NB4 (cell line): Measurements from ENCODE around the gene SLC16A13.

ENCODE experiments used
- DNase-seq: peaks from one replicate; pipeline ENCODE4 v3.0.0; 2010; ENCODE audit warnings: low read depth
- H3K4me3 ChIP-seq: one replicate; pipeline ENCODE4 v1.5.1; 2011; ENCODE audit warnings: mild to moderate bottlenecking, low read depth, low read length, moderate library complexity
- CTCF ChIP-seq: IDR thresholded peaks from one replicate; pipeline ENCODE4 v1.5.1; 2012; ENCODE audit warnings: low read depth, low read length
- MYC ChIP-seq: IDR thresholded peaks from 2 replicates; pipeline ENCODE4 v1.6.1; 2011; ENCODE audit warnings: low read depth, low read length
- POLR2A ChIP-seq: IDR thresholded peaks from 2 replicates; pipeline ENCODE4 v1.6.1; 2011; ENCODE audit warnings: mild to moderate bottlenecking; ENCODE audit not compliant: insufficient read length; ENCODE audit errors: extremely low read depth
- TF ChIP-seq, protein P1 (sequence below): IDR thresholded peaks from 2 replicates; pipeline ENCODE4 v1.6.1; 2011; ENCODE audit warnings: low read depth, low read length

SLC16A13 gene

DNA sequence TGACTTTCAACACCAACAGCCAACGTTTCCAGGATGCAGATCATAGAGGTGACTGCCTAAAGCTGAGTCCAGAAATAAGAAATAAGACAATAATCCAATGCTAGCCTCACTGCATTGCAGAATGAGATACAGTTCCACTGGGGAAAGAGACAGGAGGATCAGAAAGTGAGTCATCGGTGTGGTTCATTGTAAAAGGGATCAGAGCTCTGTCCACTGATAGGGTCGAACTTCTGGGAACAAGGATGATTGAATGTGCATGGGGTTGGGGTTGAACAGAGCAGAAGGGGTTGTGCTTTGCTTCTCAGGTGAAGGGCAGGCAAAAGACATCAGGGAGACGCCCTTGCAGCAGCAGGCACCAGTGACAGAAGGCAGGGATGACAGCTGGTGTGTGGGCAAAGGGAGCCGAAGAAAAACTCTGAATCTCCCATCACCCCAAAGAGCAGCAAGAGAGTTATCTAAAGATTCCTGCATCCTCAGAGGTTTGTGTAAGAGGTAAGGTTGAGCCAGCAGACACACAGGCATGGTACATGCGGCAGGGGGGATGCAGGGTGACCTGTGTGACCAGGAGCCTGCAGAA is 27.8 kb downstream of the SLC16A13 start:
- TF ChIP-seq CTCF (no peak), POLR2A (no peak), MYC (no peak)
- TF ChIP-seq, protein P1, sequence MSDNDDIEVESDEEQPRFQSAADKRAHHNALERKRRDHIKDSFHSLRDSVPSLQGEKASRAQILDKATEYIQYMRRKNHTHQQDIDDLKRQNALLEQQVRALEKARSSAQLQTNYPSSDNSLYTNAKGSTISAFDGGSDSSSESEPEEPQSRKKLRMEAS = no peak
- no peak for DNase-seq

GRCh38 chr17:7064261-7064660 is 28.4 kb downstream of the SLC16A13 start:
- H3K4me3 ChIP-seq = no peak overlapping the region
- no peak for DNase-seq
- TF ChIP-seq, protein P1 = no peak
- TF ChIP-seq MYC = no peak
- no peak for TF ChIP-seq CTCF
- TF ChIP-seq POLR2A = no peak

More for the DNA sequence above, 27.8 kb downstream of the SLC16A13 start:
- H3K4me3 ChIP-seq = no peak overlapping the region

- TF ChIP-seq MYC (no peak), POLR2A (no peak), CTCF (no peak)
- TF ChIP-seq, protein P1 = no peak
- H3K4me3 ChIP-seq = no peak overlapping the region
- DNase-seq = no peak
Measured at GRCh38 chr17:7067198-7067597, 31.4 kb downstream of the SLC16A13 start.

- no peak for DNase-seq
- TF ChIP-seq POLR2A (no peak), CTCF (no peak), MYC (no peak)
- TF ChIP-seq, protein P1 = no peak
- H3K4me3 ChIP-seq = no peak overlapping the region
Measured at GRCh38 chr17:7068268-7068667, 32.5 kb downstream of the SLC16A13 start.

DNA sequence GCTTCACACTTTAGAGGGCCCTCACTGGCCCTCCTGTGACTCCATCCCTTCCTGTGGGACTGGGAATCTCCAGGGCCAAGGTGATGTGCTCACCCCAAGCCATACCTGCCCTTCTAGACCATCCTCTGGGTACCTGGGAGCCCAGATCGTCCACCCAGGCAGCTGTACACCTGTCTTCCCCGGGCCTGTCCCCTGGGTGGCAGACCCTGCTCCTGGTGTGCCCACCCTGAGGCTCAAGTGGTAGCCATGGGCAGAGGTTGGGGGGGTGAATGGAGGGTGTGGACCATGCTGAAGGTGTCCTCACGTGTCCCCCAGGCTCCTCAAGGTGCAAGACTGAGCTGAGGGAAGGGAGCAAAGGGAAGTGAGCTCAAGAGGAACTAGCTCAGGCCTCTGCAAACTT is 34.9 kb downstream of the SLC16A13 start:
- no peak overlapping the region for H3K4me3 ChIP-seq
- TF ChIP-seq, protein P1 = no peak
- TF ChIP-seq POLR2A (no peak), CTCF (no peak), MYC (no peak)
- no peak for DNase-seq

- no peak for TF ChIP-seq POLR2A
- TF ChIP-seq CTCF = no peak
- TF ChIP-seq, protein P1 = no peak
- TF ChIP-seq MYC = no peak
- H3K4me3 ChIP-seq = no peak overlapping the region
- no peak for DNase-seq
Measured at GRCh38 chr17:7072406-7072805, 36.6 kb downstream of the SLC16A13 start.
